HepG2 (cell line): ENCODE results near the gene C1QTNF12. TPM values are rescaled to one million over a fixed set of nuclear protein-coding genes. Genes with fewer than 3 reads are reported as not detected.

ENCODE experiments used
- ATAC-seq: fragments of 200-7000 bp; cut with Tn5 transposase; 3 replicates; pipeline ENCODE4 v1.9.1; 2020; ENCODE audit warnings: mild to moderate bottlenecking, moderate library complexity
- BruUV-seq: library from RNA; stranded (reverse); fragments of 400-500 nt; replicated peaks from 2 replicates; lab custom pipeline; 2021; lab: Mats Ljungman, UMichigan
- CTCF ChIA-PET: fragments of 300-600 bp; formaldehyde crosslinking; extraction: SDS; loops from one replicate; lab custom pipeline; 2021; ENCODE audit warnings: low total read pairs, inconsistent platforms, low intra/inter-chr PET ratio; lab: Yijun Ruan, JAX
- POLR2A ChIA-PET: fragments of 350-600 bp; sonication (Branson Sonifier 250); formaldehyde crosslinking; loops from one replicate; lab custom pipeline; 2020; ENCODE audit warnings: antibody characterized with exemption, inconsistent platforms; lab: Yijun Ruan, JAX
- DNase-seq: peaks from one replicate; pipeline ENCODE4 v3.0.0-alpha.2; 2015; ENCODE audit warnings: low spot score
- FAIRE-seq: peaks from 3 replicates; lab custom pipeline; 2011; peaks lifted over from hg19 to GRCh38; lab: Jason Lieb, UNC
- H2AFZ ChIP-seq: one replicate; pipeline ENCODE4 v1.6.1; 2011; ENCODE audit warnings: low read length, inconsistent platforms
- H3K27ac ChIP-seq: fragments of 300-600 bp; 3 replicates; pipeline ENCODE4 v1.8.0; 2011; ENCODE audit warnings: mixed run types, mild to moderate bottlenecking, mixed read lengths, low read length, inconsistent platforms; ENCODE audit not compliant: insufficient read depth; ENCODE audit errors: extremely low read length
- H3K27me3 ChIP-seq, 2 experiments: fragments of 200-600 bp in 1 of 2; 2 replicates in 1 of 2; 3 replicates in 1 of 2; pipeline versions ENCODE4 v1.6.0 to v1.8.0; 2011; ENCODE audit warnings: low read length in 2 of 2, mild to moderate bottlenecking in 2 of 2, moderate library complexity in 2 of 2, inconsistent platforms in 1 of 2; ENCODE audit not compliant: insufficient read depth in 2 of 2, control insufficient read depth in 1 of 2
- H3K36me3 ChIP-seq, 2 experiments: fragments of 200-600 bp in 1 of 2; replicated peaks in 1 of 2; 2 replicates in 1 of 2; 3 replicates in 1 of 2; pipeline versions ENCODE4 v1.5.1 to v1.8.0; 2011; ENCODE audit warnings: low read length in 2 of 2, inconsistent platforms in 1 of 2; ENCODE audit not compliant: insufficient read depth in 2 of 2, control insufficient read depth in 1 of 2
- H3K4me1 ChIP-seq: 2 replicates; pipeline ENCODE4 v1.5.1; 2012; ENCODE audit warnings: low read length, inconsistent platforms; ENCODE audit not compliant: insufficient read depth
- H3K4me2 ChIP-seq: 2 replicates; pipeline ENCODE4 v1.6.0; 2011; ENCODE audit warnings: low read depth, low read length, inconsistent platforms
- H3K4me3 ChIP-seq, 3 experiments: fragments of 200-600 bp in 1 of 3; sonication (generic), shearing (Covaris generic) in 1 of 3; replicated peaks in 1 of 3; 2 replicates each; pipeline ENCODE4 v1.5.1; 2011 to 2016; ENCODE audit warnings: low read length in 3 of 3, inconsistent platforms in 2 of 3, low read depth in 2 of 3, mild to moderate bottlenecking in 2 of 3, control low read depth in 1 of 3, mixed read lengths in 1 of 3; ENCODE audit not compliant: insufficient read depth in 1 of 3
- H3K79me2 ChIP-seq: one replicate; pipeline ENCODE4 v1.6.1; 2011; ENCODE audit warnings: low read length, inconsistent platforms; ENCODE audit not compliant: insufficient read depth
- H3K9ac ChIP-seq: 2 replicates; pipeline ENCODE4 v1.6.0; 2011; ENCODE audit warnings: mild to moderate bottlenecking, low read depth, low read length, inconsistent platforms; ENCODE audit not compliant: insufficient read depth
- H3K9me3 ChIP-seq: 2 replicates; pipeline ENCODE4 v1.5.1; 2012; ENCODE audit warnings: mild to moderate bottlenecking, low read length
- H4K20me1 ChIP-seq: 2 replicates; pipeline ENCODE4 v1.6.0; 2011; ENCODE audit warnings: inconsistent platforms, mild to moderate bottlenecking, low read length, moderate library complexity; ENCODE audit not compliant: insufficient read depth
- AGO1 ChIP-seq: fragments of 200-400 bp; formaldehyde crosslinking; IDR thresholded peaks from 2 replicates; pipeline ENCODE4 v1.6.1; 2017; ENCODE audit warnings: mild to moderate bottlenecking, low read depth, low read length, moderate library complexity; ENCODE audit not compliant: poor library complexity, severe bottlenecking
- ETS1 ChIP-seq: sonication (generic); formaldehyde crosslinking; IDR thresholded peaks from 2 replicates; pipeline ENCODE4 v1.4.0; 2020; ENCODE audit warnings: missing genetic modification reagents
- ISL2 ChIP-seq: sonication (generic); formaldehyde crosslinking; IDR thresholded peaks from 2 replicates; pipeline ENCODE4 v1.5.0; 2020; ENCODE audit warnings: missing genetic modification reagents
- MYC ChIP-seq: sonication (generic); formaldehyde crosslinking; IDR thresholded peaks from 2 replicates; pipeline ENCODE4 v1.9.0; 2021; ENCODE audit warnings: missing genetic modification reagents, borderline replicate concordance
- RELA ChIP-seq: sonication (generic); formaldehyde crosslinking; IDR thresholded peaks from 2 replicates; pipeline ENCODE4 v1.4.0; 2020; ENCODE audit warnings: missing genetic modification reagents
- RFXAP ChIP-seq: sonication (generic); formaldehyde crosslinking; IDR thresholded peaks from 2 replicates; pipeline ENCODE4 v1.4.0; 2020; ENCODE audit warnings: missing genetic modification reagents, borderline replicate concordance
- RNF2 ChIP-seq: fragments of 450-650 bp; conservative IDR thresholded peaks from 2 replicates; pipeline ENCODE4 v1.6.1; 2016; ENCODE audit warnings: low read depth
- ZNF17 ChIP-seq: sonication (generic); formaldehyde crosslinking; IDR thresholded peaks from 2 replicates; pipeline ENCODE4 v1.5.0; 2020; ENCODE audit warnings: mild to moderate bottlenecking, missing genetic modification reagents
- ZNF235 ChIP-seq: sonication (generic); formaldehyde crosslinking; IDR thresholded peaks from 2 replicates; pipeline ENCODE4 v1.8.1; 2023; ENCODE audit warnings: mild to moderate bottlenecking, missing genetic modification reagents, borderline replicate concordance
- ZNF296 ChIP-seq: sonication (generic); formaldehyde crosslinking; conservative IDR thresholded peaks from 2 replicates; pipeline ENCODE4 v1.5.0; 2020; ENCODE audit warnings: mild to moderate bottlenecking, missing genetic modification reagents
- ZNF615 ChIP-seq: sonication (generic); formaldehyde crosslinking; IDR thresholded peaks from 2 replicates; pipeline ENCODE4 v1.5.0; 2020; ENCODE audit warnings: mild to moderate bottlenecking, missing genetic modification reagents, borderline replicate concordance
- ZNF776 ChIP-seq: sonication (generic); formaldehyde crosslinking; IDR thresholded peaks from 2 replicates; pipeline ENCODE4 v1.4.0; 2020; ENCODE audit warnings: mild to moderate bottlenecking, missing genetic modification reagents
- WGBS: methylation state at CpG from one replicate; pipeline ENCODE4 v1.1.6; 2017; ENCODE audit warnings: low lambda C conversion rate; 5-methylcytosine and 5-hydroxymethylcytosine counted together
- in situ Hi-C: cut with HindIII; loops from 2 replicates; pipeline ENCODE4 v1.10.0; 2017; ENCODE audit warnings: low pct_unique_long_range_greater_than_20kb; ENCODE audit not compliant: extremely low pct_ligation_motif_present
- intact Hi-C: fragments of 100-400 bp; cut with micrococcal nuclease; formaldehyde crosslinking; loops from one replicate; pipeline ENCODE4 v1.10.0; 2022; ENCODE audit not compliant: unreplicated experiment
- polyA plus RNA-seq, 8 experiments: library from polyadenylated mRNA; depleted of rRNA in 3 of 8; stranded (reverse) in 7 of 8; unstranded in 1 of 8; fragments of >200 nt; fragmentation: Illumina TruSeq in 4 of 8; extraction: Trizol in 4 of 8; gene quantifications; 2 replicates each; pipeline versions ENCODE4 v1.2.1 to v1.2.3, GENCODE V29; 2011 to 2016; ENCODE audit warnings: low read depth in 4 of 8, missing spikeins in 1 of 8, mixed read lengths in 1 of 8; ENCODE audit not compliant: insufficient read depth in 1 of 8
- total RNA-seq, 5 experiments: library from RNA; depleted of rRNA; stranded (reverse); fragments of >200 nt; fragmentation: Illumina TruSeq; extraction: Trizol; gene quantifications; 2 replicates each; pipeline ENCODE4 v1.2.3, GENCODE V29; 2016; ENCODE audit warnings: low read depth in 1 of 5
- TF ChIP-seq, protein P1 (sequence below): sonication (generic); formaldehyde crosslinking; IDR thresholded peaks from 2 replicates; pipeline ENCODE4 v1.5.0; 2020; ENCODE audit warnings: missing genetic modification reagents
- TF ChIP-seq, protein P2 (sequence below): sonication (generic); formaldehyde crosslinking; IDR thresholded peaks from 2 replicates; pipeline ENCODE4 v1.4.0; 2020; ENCODE audit warnings: missing genetic modification reagents
- TF ChIP-seq, protein P3 (sequence below): sonication (generic); formaldehyde crosslinking; IDR thresholded peaks from 2 replicates; pipeline ENCODE4 v1.5.1; 2020; ENCODE audit warnings: missing genetic modification reagents, mild to moderate bottlenecking, borderline replicate concordance

The C1QTNF12 gene
- total and polyA plus RNA-seq, 2 of the 13 experiments (the other 11 are each of a cell fraction or from before 2014, with no cell fraction given): 0.18 to 0.64 TPM

- TF ChIP-seq, protein P1, sequence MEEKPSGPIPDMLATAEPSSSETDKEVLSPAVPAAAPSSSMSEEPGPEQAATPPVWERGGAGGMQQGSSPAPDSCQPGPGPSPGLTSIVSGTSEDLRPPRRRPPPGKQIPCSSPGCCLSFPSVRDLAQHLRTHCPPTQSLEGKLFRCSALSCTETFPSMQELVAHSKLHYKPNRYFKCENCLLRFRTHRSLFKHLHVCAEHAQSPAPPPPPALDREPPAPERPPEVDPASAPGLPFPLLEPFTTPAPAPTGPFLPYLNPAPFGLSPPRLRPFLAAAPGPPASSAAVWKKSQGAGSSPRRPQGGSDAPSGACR: no peak; the same call in 1 of the 2 replicates
- TF ChIP-seq, protein P2, sequence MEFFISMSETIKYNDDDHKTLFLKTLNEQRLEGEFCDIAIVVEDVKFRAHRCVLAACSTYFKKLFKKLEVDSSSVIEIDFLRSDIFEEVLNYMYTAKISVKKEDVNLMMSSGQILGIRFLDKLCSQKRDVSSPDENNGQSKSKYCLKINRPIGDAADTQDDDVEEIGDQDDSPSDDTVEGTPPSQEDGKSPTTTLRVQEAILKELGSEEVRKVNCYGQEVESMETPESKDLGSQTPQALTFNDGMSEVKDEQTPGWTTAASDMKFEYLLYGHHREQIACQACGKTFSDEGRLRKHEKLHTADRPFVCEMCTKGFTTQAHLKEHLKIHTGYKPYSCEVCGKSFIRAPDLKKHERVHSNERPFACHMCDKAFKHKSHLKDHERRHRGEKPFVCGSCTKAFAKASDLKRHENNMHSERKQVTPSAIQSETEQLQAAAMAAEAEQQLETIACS (CRISPR knock-in tag): no peak
- TF ChIP-seq RFXAP (CRISPR knock-in tag): peak; percentile 42; the same call in 1 of the 2 replicates
- no peak for TF ChIP-seq ZNF17 (CRISPR knock-in tag)
- TF ChIP-seq, all 625 proteins: peak for 139
Measured at GRCh38 chr1:1287288-1288110, 41.0 kb upstream of the C1QTNF12 start (continued).

- BruUV-seq: no TSS peak
- POLR2A ChIA-PET: interaction anchor here (1.3 to 1.9 kb wide), 5 partner anchors 13 to 280 kb away, joined by 3 to 5 read pairs (median 3); partner anchors contain the start of genes AURKAIP1, ISG15 and UBE2J2
- TF ChIP-seq ZNF235 (0 out of 2 replicates have a peak, but pooled peaks have one; percentile 38), ZNF776 (CRISPR knock-in tag) (0 out of 2 replicates have a peak, but pooled peaks have one; percentile 18), MYC (CRISPR knock-in tag) (0 out of 2 replicates have a peak, but pooled peaks have one; percentile 21), ZNF615 (no peak), AGO1 (peak; percentile 45), ETS1 (CRISPR knock-in tag) (no peak), ISL2 (CRISPR knock-in tag) (no peak), RELA (CRISPR knock-in tag) (no peak), RNF2 (no peak), ZNF296 (no peak)
- TF ChIP-seq, protein P3, sequence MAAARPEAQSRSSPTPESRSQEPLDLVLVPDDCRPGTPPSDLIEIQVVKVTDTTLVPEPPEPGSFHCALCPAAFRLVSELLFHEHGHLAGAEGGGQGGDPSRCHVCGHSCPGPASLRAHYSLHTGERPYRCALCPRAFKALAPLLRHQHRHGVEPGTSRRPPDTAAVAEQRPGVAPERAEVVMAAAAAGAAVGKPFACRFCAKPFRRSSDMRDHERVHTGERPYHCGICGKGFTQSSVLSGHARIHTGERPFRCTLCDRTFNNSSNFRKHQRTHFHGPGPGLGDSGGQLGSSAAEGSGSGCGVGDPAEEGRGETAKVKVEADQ (CRISPR knock-in tag): 0 out of 2 replicates have a peak, but pooled peaks have one; percentile 2
Measured at GRCh38 chr1:1286313-1287261, 40.1 kb upstream of the C1QTNF12 start.

More at GRCh38 chr1:1286313-1287261, 40.1 kb upstream of the C1QTNF12 start:
- Histone ChIP-seq H3K9me3 (no peaks in the 10 kb centered on the region), H2AFZ (no peak overlapping the region), H3K27me3 (peaks cover 0 to 2% of the 10 kb centered on the region in 2 experiments; a peak in 1 of 5 replicates), H3K27ac (no peak overlapping the region), H3K4me2 (peak overlapping the region; percentile 58), H4K20me1 (no peaks in the 10 kb centered on the region), H3K4me3 (peak overlapping the region in 2 of 3 experiments; percentile 12 to 54; a peak in 1 of 6 replicates), H3K79me2 (no peaks in the 10 kb centered on the region), H3K4me1 (peaks cover 44% of the 10 kb centered on the region), H3K9ac (no peak overlapping the region), H3K36me3 (no peaks in the 10 kb centered on the region)
- ATAC-seq (peak; percentile 1; the same call in 1 of the 3 replicates), FAIRE-seq (no peak), DNase-seq (no peak)
- intact Hi-C loops (no loop called here), in situ Hi-C loops (no loop called here)
- WGBS: 35% methylated on average over 8 of the region's 50 CpGs
- CTCF ChIA-PET: no interaction called here
